Measurements from ENCODE around the gene SEL1L3.

Gene SEL1L3

DNA sequence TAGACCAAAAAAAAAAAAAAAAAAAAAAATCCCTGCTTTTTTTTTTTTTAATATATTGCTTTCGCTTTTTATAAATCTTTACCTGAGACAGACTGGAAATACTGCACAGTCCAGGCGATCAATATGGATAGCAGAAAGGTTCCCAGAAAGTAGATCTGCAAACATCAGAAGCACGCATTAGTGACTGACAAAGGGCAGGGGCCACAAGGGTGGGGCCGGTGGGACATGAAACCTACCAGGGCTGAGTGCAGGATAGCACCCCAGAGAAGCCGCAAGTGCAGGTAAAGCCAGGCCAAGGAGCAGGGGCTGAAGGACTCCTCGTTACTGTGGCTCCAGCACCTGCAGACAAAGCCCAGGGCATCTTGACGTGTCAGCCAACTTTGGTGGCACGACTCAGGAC, 105.3 kb downstream of the SEL1L3 start:
- no peak for DNase-seq

DNA sequence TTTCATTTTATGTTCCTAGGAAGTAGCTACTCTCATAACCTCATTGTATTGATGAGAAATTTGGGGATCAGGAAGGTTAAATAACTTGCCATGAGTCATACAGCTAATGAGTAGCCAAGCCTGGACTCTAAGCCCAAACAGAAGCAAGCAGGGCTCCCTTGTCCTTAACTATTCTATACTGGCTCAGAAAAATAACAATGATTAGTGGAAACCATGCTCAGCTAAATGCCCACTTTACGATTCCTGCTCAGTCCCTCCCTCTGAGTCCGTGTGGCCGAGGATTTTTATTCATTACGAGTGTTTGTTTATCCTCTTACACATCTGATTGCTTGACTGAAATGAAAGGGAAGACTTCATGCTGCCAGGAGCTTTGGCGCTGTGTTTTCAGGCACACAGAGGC, 106.3 kb downstream of the SEL1L3 start:
- DNase-seq, result no peak

DNA sequence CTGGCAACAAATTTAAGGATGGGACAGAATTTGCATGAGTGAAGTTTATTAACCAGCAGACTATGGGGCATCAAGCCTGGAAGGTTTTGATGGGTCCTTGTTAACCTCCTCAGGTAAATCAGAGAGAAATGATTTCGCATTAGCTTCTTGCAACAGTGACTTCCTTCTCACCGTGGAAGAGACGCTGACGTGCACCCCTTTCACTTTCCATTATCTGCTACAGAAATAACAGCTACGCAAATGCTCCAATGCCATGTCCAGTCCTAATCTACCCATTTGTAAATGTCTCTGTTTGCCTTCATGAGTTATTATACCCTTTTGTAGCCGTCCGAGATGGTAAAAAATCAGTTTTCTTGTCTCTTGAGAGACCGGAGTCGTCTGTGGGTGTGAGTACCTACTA, 106.9 kb downstream of the SEL1L3 start:
- DNase-seq, result no peak

DNA sequence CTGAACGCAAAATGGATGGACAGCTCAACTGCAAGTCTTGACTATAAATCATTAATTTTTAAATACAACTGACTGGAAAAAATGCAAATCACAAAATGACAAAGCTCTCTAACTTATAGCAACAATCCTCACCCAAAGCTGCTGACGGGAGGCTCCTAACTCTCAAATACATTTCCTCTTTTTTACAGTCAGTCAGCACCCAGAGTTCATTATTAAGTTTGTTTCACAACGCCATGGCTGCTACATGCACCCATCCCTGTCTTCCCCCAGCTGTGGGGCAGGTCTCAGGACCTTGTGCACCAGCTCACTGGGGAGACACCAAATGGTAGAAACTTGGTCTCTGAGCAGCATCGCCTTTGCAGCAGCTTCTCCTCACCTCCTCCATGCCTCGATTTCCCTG, 109.5 kb downstream of the SEL1L3 start:
- no peak for DNase-seq

DNA sequence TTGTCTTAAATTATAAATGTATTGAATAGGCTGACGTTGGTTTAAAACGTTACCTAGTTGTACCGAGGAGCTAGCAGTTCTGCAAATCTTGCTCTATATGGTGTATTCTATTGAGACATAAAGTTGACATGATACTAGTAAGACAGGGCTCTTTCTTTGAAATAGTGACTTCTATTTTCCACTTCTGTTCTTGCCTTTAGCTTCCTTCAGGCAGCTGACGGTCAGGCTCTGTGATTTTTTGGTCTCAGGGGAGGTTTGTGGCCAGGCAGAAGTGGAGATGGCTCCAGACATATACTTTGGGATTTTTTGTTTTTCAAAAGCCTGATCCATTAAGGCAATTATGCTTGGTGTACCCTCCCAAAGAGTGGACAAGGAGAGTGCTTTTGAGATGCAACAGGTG, 111.9 kb downstream of the SEL1L3 start:
- no peak for DNase-seq

DNA sequence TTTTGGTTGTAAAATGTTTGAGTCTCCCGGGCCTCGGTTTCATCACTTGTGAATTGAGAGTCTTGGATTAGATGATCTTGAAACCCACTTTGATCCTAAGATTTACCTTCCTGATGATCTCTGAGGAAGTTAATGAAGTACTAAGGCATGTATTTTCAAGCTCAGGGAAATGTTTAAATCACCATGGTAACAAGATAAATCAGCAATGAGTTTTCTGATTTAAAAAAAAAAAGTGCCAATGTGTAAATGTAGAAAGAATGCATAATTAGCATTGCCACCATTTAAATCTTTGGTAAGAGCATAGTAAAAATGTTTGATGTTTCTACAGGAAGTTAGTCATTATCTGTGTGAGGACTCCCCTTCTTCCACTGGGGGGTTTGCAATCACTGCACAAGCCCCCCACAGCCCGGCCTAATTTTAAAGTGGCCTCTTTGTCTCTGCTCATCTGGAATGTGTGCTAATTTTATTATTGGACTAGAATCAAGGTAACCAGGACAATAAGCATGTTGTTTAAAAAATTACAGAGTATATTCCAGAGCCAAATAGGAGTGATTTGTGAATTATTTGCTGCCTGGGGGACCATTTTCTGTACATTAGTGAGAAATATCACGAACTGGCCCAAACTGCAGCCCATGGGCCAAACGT, 113.5 kb downstream of the SEL1L3 start:
- DNase-seq, result no peak

DNA sequence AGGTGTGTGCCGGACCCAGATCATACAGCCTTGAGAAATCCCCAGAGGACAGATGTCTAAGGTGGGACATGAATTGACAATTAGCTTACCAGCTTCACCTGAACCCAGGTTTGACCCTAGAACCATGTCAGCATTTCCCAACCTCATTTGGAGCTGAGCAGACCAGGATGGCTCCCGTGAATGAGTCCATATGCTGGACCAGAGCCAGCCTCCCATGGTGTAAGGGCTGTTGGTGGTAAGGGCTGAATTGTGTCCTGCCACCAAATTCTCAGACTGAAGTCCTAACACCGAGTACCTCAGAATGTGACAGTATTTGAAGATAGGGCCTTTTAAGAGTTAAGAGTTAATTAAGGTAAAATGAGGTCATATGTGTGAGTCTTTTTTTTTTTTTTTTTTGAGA, 118.8 kb downstream of the SEL1L3 start:
- no peak for DNase-seq

DNA sequence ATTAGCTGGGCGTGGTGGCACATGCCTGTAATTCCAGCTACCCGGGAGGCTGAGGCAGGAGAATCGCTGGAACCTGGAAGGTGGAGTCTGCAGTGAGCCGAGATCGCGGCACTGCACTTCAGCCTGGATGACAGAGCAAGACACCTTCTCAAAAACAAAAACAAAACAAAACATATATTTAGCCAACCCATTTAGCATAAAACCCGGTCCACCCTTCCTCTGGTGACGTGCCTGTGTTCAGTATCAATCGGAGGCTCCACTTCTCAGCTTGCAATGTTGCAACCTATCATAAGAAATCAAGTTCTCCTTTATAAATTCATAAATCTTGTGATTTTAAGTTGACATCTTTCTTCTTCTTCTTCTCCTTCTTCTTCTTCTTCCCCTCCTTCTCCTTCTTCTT, 133.2 kb downstream of the SEL1L3 start:
- DNase-seq, result no peak

DNA sequence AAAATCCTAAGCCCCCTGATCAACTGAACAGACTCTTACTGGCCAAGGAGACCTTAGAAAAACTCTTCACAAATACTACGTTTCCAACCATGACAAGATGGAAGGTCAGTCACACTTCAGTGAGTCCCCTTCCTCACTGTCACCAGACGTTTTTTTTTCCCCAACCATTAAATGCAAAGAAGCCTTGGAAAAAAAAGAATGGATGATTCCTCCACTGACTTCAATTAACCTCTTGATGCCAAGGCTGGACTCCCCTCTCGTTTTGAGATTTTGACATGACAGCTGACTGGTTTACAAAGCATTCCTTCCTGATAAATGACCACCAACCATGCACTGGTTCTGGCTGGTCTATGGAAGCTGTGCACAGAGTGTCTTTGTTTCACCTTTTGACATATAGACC, 133.9 kb downstream of the SEL1L3 start:
- no peak for DNase-seq

DNA sequence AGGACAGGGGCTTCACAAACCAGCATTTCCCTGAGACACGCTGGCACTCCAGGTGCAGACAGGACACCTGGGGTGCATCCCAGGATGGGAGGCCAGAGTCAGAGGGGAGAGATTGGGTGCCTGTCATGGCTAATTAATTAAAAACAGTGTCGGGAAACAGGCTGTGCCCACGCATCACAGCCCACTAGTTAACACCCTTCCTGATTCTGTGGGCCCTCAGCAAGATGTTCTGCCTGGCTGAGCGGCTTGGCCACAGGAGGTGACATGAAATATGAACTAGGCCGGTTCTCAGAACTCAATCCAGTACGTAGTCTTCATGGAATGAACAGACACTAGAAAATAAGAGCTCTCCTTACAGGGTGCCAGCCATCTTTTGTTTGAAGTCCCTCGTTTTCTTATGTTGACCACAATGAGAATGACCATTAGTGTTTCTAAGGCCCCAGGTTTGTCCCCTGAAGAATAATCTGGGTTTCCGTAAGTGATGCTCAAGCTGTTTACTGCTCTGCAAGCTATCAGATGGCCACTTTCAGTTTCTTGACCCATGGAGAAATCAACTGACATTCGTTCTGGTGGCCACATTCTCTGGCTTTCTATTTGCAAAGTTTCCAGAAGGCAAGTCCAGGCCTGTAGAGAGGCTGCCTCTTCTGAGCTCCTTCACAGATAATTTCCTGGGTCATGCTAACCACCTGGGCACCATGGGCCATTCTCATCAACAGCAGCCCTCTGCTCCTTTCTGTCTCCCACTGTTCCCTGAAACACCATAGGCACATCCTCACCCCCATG, 134.9 kb downstream of the SEL1L3 start:
- DNase-seq, result no peak

DNA sequence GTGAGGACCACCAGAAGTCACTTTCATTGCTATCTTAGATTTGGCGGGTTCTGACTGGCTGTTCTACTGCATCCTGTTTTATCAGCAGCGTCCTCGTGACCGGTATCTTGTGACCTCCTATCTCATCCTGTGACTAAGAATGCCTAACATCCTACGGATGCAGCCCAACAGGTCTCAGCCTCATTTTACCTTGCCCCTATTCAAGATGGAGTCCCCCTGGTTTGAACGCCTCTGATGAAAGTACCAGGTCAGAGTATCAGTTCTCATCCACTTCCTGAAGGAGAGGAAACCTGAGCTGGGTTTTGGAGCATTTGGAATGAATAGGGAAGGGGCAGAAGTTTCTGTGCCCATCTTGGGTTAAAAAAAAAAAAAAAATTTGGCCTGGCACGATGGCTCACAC, 136.9 kb downstream of the SEL1L3 start:
- no peak for DNase-seq

DNA sequence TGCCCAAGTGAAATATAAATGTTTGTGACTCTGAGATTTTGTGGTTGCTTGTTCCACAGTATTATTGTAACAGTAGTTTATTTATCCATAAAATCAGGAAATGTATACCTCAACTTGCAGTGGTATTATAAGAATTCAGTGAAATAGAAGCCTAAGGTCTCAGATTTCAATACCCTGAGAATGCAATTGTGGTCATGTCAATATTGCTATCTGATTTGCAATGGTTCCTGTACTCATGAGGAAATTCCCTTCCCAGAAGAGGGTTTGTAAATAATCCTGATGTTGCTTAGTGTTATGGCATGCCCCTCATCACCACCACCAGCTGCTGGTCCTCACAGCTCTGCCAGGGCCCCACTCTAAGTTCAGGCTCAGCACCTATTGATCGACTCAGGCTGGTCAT, 139.4 kb downstream of the SEL1L3 start:
- DNase-seq, result no peak

DNA sequence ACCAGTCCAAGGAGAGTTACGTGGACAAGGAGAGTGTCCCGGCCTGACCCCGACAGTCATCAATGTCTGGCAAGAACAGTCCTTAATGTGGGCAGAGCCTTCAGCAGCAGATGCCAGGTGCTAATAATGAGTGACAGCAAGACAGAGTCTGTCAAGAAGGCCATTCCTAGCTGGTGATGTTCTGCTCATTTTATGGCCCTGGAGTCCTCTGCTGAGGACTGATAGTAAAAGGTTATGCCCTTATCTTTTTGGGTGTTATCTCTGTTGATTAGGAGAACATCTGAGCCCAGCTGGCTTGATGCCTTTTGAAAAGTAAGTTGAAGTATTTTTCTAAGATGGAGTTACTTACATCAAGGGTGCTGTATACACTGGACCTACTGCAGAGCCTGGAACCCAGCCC, 139.8 kb downstream of the SEL1L3 start:
- DNase-seq, result no peak

DNA sequence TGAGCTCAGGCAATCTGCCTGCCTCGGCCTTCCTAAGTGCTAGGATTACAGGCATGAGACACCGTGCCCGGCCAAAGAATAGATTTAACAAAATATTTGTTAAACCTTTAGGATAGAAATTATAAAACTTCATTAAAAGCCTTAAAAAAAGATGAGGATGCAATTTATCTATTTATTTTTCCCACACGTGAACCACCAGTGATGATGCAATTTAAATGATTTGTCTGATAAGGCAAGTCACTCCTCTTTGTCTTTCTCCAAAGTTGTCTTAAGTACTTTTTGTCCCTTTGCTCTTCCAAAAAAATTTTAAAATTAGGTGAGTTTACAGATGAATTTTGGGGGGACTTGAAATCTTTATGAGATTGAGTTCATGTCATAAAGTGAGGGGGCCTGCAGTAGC, 149.0 kb downstream of the SEL1L3 start:
- DNase-seq, result no peak

DNA sequence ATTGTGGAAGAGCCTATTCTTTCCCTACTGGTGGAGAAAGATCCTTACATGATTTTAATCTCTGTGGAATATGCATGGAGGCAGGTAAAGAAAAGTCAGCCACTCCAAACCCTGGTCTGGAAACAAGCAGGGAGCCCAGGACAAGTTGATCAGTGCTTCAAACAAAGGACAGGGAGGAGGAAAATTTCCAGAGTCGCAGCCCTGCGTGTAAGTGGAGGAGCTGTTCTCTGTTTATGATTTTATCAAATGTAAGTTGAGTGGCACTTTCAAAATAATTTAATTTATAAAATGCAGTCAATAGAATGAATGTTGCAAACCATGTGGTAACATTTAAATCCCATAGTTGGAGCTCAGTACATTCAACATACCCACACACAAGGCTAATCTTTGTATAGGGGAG, 150.2 kb downstream of the SEL1L3 start:
- DNase-seq, result no peak

DNA sequence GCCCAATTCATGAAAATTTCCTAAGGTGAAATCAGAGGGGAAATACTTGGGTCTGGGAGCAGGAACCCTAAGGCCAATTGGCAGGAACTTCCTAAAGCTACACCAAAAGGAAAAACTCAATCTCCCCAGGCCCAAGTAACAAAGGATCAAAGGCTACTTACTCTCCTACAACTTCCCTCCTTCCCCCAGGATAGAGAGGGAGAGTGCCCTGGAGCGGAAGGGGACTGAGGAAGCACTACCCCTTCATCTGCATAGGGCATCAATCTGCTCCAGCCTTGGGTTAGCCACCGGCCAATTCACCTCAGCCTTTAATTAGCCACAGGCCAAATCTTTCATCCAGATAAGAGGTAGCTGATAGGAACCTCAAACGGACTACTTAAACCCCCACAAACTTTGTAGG, 152.2 kb downstream of the SEL1L3 start:
- no peak for DNase-seq

DNA sequence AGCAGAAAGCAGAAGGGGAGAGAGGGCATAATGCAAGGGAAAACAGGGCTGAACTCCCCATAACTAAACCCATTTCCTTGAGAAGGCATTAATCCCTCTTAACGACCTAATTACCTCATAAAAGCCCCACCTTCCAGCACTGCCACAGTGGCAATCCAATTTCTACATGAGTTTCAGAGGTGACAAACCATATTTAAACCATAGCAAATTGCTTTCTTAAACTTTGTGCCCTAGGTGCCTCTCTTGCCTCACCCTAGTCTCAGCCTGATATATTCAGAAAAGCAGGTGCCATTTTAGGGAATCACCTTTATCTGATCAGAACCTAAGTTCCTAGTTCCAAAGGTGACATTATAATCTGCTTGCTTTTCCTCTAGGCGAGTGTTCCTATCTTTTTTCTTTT, 158.3 kb downstream of the SEL1L3 start:
- DNase-seq, result no peak

DNA sequence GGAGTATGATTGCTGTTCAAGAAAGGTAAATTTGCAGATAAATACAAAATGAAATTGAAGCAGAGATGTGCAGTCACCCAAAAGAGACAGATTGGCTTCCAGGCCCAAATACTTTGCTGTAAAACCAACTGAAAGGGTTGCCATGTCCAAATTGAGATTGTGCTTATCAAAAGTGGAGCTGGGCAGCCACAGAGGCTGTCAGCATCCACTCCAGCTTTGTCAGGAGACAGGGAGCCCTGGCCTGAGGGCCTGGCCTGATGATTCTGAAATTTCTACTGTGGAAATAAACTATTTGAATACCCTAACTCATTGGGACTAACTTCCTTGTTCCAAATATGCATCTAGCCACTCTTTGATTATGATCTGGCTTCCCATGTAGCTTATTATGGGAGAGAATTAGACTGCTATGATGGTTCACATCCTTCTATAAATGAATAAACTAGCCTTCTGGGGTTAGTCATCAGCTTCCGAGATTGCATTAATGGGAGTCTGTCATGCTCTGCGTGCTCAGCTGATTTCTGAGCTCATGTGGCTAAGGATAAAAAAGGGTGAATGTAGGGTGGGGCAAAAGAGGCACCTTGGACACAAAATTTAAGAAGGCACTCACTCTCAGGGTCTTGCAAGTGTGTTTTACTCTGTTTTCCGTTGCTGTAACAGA, 158.9 kb downstream of the SEL1L3 start:
- no peak for DNase-seq

DNA sequence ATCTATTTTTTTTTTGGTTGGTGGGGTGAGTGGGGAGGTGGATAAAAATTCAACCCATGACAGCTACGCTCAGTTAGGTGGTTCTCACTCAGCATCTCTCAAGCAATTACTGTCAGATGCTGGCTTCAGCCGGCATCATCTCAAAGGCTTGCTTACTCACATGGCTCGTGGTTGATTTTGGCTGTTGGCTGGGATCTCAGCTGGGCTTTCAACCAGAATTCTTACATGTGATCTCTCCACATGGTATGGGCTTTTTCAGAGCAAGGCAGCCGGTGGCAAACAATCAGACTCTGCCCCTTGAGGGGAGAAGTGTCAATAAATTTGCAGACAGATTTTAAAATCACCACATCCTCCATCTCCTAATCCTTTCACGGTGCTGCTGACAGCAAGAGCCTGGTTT, 159.9 kb downstream of the SEL1L3 start:
- peak in 39 of 56 donors; percentile 1 to 66 (median 12) for DNase-seq

DNA sequence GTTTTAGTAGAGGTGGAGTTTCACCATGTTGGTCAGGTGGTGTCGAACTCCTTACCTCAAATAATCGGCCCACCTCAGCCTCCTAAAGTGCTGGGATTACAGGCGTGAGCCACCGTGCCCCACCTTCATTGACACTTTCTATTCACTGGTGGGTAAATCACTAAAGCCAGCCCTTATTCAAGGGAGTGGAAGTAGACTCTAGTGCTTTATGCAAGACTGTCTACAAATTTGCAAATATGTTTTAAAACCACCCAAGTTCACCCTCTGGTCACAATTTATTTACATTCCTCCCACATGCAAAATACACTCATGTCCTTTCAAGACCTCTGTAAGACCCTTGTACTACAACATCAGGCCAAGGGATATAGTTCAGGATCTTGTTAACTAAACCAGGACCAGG, 162.1 kb downstream of the SEL1L3 start:
- no peak for DNase-seq

DNA sequence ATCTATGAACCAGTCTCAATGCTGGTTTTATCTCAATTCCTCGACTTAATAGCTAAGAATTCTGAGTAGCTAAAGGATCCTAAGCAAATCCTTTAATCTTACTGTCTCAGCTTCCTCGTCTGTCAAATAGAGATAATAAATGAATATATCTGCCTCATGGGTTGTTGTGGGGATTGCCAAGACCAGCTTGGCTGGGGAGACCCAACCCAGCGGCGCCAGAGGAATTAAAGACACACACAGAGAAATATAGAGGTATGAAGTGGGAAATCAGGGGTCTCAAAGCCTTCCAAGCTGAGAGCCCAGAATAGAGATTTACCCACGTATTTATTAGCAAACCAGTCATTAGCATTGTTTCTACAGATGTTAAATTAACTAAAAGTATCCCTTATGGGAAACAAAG, 165.3 kb downstream of the SEL1L3 start:
- DNase-seq, result no peak
